HG03520 (cell line): ENCODE results near the gene FAM210A.

Experiments used
- ATAC-seq: cut with Tn5 transposase; IDR thresholded peaks from one replicate; pipeline ENCODE4 v1.9.1; 2021; ENCODE audit warnings: mild to moderate bottlenecking, moderate library complexity; ENCODE audit not compliant: unreplicated experiment

FAM210A gene

DNA sequence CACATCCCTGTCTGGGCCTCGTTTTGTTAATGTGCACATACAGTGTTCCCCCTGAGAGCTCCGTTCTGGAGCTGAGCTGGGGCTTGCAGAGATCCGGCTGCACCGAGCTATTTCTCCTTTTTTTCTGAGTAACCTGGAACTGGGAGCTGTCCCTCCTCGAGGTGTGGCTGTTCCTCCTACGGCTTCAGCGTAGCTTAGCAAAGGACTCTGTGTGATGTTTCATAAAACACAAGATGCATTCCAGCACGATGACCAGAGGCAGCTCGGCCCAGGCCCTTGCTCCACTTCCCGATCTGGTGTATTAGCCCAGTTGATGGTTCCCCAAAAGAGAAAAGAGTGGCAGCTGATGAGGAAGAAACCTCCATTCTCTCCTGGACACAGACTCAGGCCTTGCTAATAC is 103.0 kb downstream of the FAM210A start:
- ATAC-seq: no peak

DNA sequence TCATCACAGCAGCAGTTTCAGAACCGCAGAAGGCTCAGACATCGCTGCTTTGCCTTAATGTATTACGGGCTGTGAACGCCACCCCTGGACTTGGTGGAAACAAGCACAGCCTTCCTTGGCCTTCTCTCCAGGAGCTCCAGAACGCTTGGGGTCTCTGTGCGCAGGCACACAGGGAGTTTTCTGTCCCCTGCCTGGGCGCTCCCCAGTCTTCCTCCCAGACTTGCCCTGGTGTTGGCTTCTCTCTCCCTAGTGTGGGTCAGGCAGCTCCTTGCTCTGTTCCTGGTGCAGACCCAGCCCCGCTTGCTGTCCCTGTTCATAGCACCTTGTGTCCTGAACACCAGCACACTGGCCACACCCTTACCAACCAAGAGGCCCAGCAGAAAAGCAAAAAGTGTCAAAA is 103.6 kb downstream of the FAM210A start:
- ATAC-seq: no peak

DNA sequence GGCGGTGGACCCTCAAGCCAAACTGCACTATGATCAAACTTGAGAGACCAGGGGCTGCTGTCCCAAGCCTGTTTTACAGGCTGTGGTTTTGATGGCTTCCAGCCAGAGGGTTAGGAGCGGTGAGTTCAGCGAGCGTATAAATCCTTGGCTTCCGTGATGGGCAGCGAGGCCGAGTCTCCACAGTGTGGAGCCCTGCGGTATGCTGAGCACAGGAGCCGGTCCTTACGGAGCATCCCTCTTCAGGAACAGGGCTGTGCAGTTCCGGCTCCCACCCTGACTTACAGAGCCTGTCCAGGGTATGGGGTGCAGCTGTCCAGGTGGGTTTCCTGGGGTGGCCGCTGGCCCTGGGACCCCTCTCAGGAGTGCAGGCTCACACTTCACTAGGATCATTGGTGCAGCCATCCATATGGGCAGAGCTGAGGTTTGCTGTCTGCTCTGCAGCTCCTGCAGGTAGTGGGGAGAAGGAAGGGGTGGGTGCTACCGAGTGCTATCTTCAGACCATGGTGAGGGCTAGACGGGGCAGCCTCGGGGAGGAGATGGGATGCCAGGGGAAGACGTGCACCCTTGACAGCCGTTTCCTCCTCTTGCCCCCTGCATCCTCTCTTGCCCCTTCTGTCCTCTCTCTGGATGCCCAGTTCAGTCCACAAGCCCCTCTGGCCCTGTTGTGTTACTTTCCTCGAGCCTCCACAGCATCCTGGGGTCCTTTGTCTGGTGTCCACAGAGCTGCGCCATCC is 104.3 kb downstream of the FAM210A start:
- ATAC-seq: no peak

DNA sequence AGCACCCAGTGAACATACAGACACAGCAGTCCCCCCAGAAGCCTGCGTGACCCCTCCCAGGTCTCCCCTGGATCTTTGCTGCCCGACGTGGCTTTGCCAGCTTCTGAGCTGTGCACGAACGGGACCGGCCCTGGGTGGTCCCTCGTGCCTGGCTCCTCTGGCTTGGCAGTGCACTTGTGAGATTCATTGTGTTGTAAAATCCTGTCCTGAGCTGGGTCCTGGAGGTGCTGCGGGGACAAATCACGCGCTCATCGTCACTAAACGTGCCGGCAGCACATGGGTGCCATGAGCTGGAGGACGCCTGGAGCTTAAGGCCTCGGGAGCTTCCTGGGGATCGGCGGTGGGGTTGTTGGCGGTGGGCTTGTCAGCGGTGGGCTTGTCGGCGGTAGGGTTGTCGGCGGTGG is 104.9 kb downstream of the FAM210A start:
- no peak for ATAC-seq

DNA sequence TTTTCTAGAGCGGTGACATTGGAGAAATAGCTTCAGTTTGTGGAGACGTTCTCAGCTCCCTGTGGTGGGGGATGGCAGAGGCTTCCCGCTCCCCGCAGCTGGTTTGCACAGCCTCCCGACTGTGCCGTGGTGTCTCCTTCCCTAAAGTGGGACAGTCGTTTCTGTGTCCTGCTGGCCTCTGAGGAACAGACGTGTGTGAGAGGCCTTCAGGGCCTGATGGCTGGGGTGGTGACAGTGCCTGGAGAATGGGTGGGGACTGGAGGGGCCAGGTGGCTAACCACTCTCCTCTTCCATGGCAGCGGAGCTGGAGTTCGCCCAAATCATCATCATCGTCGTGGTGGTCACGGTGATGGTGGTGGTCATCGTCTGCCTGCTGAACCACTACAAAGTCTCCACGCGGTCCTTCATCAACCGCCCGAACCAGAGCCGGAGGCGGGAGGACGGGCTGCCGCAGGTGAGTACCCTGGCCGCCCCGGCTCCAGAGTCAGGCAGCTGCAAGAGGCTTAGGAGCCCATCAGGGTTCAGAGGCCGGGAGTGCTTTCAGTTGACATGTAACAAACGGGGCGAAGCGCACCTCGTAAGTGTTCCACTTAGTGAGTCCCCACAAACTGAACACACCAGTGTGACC is 105.4 kb downstream of the FAM210A start:
- ATAC-seq: no peak

DNA sequence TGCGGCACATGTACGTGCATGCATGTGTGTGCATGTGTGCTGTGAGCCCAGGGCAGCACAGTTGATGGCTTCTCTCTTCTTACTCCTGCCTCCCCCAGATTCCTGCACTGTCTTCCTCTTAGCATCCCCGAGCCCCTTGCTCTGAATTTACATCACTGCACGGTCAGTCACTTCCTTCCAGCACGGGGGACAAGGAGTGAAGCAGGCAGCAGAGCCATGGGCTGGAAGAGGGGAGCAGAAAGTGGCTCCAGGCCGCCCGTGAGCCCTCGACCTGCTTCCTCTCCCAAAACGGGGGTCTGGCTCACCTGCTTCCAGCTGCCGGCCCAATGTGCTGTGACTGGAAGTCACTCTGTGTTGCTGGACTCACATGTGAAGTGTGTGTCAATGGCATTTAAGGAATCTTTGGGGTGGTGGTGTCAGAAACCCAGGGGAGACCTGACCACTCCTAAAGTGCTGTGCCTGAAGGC is 106.1 kb downstream of the FAM210A start:
- ATAC-seq: no peak

DNA sequence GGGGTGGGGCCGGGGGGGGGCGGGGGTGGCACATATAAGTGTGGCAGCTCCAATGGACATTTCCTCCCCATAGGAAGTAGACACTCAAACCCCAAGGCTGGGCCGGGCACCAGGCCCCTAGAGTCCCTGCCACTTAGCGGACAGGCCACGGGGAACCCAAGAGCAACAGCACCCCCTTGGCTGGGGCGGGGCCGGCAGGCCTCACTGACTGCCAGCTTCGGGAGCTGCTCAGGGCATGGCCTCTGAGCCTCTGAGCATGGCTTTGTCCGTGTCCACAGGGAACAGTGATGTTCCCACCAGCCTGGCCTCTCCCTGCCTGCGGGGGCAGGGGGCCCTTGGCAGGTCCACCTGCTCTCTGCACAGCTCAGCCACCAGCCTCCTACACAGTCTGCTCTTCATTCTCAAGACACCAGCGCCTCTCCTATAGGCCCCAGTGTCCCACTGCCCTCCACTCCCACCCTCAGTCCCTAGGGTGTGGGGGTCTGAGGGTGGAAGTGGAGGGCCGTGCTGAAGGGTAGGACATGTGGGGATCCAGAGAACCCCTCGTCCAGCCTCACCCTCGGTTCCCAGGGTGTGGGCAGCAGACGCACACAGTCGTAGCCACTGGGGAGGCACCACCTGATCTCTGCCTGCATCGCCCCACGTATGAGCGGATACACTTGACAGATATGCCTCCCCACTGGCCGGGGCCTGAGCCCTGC is 106.7 kb downstream of the FAM210A start:
- ATAC-seq: no peak

DNA sequence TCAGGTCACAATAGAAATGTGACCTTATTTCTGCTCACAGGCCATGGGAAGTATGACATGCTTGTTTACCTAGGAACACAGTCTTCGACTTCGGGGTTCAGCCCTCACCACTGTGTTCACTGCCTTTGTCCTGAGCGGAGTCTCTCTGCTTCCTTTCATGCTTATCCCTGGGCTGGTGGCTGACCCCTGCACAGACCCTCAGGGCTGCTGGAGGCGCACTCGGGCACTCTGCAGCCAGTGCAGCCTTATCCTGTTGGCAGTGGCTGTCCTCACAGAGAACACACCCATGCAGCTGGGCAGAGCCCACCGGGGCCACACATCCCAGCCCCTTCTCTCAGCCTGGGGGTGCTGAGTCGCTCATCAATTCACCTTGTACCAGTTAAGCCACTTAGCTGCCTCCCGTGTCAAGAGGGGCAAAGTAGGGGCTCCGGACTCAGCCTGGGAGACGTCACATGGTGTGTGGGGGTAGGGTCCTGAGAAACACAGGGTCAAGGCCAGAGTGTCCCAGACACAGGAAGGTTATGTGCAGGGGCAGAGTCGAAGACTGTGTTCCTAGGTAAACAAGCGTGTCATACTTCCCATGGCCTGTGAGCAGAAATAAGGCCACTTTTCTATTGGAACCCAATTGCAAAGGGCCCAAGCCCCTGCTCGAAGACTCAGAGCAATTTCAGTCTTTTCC is 107.5 kb downstream of the FAM210A start:
- no peak for ATAC-seq

DNA sequence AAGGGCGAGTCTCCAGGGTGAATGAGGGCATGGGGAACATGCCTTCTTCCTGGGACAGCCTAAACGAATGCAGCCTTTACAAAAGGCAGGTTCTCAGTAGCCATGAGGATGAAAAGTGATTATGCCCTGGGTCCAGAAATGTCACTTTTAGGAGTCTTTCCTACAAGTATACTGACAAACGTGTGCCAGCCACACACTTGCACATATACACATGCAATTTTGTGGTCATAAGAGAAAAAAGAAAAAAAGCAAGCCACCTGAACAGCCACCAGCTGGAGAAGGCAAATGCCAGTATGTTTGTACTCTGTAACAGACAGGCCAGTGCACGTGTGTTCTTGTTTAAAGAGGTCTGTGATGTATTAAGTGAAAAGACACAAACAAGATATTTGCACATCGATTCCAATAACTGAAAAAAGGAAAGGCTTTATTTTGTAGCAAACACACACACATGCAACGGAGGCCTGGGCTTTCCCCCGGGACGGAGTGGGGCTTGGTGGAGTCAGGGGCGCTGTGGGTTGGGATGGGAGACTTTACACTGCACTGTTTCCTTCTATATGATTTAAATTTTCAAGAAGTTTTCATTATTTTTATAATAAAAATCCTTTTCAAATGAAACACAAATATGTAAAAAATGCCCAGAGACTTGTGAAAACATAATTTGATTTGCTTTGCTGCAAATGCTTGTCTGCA is 108.4 kb downstream of the FAM210A start:
- ATAC-seq: no peak

DNA sequence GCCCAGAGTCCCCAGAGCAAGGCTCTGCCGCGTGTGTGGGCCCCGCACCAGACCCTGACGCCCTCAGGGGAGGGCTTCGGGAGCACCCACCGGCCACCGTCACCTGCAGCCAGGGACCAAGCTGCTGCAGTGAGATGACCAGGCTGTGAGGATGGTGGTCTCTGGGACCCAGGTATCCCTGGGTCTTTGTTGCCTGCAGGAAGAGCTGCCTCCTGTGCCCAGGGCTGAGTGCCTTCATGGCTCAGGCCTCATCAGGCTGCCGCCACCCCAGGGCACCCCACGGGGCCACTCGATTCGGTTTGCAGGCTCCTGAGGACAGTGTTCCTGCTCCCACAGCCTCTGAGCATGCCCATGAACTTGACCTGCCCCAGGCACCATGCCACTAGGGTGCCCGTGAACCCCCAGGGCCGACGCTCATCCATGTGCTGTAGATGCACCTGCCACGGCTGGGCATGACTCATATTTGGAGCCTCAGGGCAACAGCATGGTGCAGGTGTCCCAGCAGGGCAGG is 109.8 kb downstream of the FAM210A start:
- ATAC-seq: no peak

DNA sequence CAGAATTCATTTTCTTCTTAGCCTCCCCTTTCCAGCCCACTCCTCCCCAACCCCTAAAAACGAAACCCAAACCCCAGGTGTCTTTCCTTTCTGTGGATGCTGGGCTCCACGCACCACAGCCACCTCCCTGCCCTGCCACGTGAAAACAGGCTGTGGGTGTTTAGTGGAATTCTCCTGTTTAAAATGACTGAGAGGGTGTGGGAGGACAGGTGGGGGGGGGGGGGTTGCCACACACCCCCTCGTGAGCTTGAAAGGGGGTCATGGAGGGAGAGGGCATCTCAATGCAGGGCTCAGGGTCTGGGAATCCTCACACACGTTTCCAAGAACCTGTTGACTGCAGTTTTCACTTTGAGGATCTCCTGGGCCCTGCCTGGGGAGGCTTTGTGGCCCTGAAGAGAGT is 110.3 kb downstream of the FAM210A start:
- no peak for ATAC-seq

DNA sequence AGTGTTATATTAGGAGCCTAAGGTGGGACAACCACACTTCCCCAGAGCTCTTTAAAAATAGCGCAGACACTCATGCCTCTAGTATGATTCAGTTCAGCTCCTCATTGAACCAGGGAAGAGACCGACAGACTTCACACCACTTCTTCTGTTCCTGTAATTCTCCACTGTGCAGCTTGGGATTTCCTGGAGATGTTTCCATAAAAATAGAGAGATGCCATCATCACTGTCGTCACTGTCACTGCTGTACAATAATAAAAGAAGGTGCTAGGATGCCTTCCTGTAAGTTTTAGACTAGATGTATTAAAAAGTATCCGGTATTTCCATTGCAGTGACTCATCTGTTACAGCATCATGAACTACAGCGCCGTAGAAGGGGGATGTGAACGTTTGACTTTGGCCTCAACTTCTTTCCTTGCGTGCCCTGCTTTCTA is 110.9 kb downstream of the FAM210A start:
- ATAC-seq: no peak

DNA sequence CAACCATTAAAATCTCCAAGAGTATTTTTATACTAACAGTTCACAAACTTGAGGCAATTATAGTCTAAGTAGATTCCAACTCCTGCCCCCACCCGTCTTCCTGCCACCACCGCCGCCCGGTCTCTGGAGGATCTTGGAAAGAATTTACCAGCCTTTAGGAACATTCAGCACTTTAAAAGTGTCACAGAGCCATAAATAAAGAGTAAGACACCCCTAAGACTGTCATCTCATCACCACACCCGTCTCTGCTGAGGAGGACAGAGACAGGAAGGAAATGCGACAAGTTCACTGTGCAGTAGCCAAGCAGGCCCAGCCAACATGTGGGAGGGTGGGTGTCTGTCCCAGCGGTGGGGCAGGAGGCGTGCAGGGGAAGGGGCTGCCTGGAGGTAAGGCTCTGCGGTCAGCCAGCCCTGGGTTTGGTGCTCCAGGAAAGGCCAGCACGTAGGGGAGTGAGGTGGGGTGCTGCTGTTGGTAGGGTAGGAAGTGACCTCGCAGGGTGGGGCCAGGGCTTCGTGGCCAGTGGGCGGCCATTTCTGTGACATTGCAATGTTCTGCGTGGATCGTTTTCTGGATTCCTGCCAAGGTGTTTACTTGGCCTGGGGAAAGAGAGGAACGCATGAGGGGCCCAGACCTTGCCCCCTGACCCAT is 111.6 kb downstream of the FAM210A start:
- ATAC-seq: no peak

DNA sequence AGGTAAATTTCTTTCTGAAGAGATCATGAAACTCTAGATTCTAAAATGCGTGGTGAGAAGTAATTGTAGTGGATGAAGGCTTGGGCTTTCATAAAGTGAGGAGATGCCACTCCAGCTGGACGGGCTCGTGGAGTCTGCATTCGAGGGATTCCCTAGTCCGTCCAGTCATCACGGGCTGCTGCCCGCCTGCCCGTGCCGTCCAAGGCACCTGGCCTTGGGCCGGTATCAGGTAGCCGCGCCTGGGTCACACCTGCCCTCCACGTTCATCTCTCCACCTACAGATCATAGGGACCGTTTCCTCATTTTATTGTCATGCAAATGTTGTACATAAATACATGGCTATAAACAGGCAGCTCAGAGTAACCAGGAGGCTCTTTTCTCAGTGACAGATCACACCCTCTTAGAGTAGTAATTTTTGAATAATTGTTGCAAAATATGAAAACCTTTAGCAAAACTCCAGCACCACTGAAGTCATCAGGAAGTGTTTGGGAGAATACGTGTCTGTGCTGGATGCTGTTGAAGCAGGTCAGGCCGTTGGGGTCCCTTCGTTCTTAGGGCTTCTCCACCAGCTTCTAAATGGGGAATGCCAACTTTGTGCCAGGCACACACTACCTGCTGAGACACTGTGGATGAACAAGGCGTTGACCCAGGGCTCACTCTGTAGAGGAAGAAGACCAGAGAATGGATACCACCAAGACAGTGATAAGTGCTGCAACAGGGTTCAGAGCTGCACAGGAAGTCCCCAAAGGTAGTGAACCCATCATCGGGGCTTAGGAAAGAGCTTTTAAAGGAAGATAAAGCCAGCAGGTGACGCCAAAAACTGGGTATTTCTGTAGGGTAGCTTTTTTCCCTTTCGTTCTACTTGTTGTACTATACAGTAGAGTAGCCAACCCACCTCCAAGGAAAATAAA is 112.5 kb downstream of the FAM210A start:
- ATAC-seq: no peak
